ENCODE results near the gene CD300LD. TPM values are rescaled to one million over a fixed set of nuclear protein-coding genes. Genes with fewer than 3 reads are reported as not detected.
A peak's percentile ranks its signal among the peaks of the same experiment; 100 is the strongest.

The CD300LD gene
- total RNA-seq, 1 donor from 2014 or later: not detected

DNA sequence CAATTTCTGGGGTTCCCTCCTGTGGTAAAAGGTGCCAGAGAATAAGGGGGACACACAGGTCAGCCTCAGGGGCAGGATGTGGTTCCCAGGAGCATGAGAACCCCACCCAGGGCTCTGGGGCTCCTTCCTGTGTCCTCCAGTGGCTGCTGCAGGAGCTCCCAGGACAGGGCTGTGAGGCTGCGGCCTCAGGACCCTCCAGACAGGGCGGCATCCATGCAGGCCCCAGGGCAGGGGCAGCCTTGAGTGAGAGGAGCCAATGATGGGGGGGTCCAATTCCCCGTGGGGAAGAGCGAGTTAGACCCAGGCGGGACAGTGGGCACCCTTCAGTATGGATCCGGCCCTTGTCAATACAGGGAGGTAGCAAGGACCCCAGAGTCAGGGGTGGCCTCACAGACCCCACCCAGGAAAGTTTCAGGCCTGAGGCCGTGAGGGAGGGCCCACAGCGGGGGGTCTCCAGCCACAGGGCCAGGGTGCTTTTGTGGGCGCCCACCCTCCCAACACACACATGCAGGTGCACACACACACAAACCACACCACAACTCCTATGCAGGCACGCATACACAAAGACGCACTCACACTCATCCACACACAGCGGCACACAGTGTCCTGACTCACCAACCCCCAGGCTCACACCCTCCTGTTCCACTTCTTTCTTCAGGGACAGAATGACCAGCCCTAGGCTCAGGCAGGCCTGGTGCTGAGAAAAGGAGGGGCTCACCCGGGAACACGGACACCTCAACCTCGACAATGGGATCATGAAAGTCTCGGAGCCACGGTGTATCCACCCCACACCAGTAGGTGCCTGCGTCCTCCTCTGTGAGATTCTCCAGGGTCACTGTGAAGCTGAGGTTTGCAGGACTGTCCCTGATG, 48.0 kb downstream of the CD300LD start:
- no peak for ATAC-seq

GRCh38 chr17:74543406-74543805, 48.7 kb downstream of the CD300LD start:
- no peak for ATAC-seq

- ATAC-seq: no peak
These were observed 49.2 kb downstream of the CD300LD start for GRCh38 chr17:74542727-74543383.

DNA sequence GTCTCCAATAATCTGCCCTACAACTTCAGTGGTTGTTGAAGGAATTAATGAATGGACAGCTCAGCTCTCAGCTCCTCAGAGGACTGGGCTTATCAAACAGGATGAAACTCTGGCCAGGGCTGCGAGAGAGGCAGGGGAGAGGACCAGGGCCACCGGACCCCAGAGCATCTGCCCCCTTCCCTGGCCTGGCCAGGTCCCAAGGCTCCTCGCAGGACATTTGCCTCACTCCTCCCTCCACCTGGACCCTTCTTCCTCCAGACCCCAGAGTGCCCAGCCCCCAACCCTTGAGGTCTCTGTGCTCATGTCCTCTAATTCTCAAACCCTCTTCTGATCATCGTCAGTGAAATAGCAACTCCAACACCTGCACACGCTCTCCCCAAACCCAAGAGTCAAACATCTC, 49.9 kb downstream of the CD300LD start:
- ATAC-seq: no peak

DNA sequence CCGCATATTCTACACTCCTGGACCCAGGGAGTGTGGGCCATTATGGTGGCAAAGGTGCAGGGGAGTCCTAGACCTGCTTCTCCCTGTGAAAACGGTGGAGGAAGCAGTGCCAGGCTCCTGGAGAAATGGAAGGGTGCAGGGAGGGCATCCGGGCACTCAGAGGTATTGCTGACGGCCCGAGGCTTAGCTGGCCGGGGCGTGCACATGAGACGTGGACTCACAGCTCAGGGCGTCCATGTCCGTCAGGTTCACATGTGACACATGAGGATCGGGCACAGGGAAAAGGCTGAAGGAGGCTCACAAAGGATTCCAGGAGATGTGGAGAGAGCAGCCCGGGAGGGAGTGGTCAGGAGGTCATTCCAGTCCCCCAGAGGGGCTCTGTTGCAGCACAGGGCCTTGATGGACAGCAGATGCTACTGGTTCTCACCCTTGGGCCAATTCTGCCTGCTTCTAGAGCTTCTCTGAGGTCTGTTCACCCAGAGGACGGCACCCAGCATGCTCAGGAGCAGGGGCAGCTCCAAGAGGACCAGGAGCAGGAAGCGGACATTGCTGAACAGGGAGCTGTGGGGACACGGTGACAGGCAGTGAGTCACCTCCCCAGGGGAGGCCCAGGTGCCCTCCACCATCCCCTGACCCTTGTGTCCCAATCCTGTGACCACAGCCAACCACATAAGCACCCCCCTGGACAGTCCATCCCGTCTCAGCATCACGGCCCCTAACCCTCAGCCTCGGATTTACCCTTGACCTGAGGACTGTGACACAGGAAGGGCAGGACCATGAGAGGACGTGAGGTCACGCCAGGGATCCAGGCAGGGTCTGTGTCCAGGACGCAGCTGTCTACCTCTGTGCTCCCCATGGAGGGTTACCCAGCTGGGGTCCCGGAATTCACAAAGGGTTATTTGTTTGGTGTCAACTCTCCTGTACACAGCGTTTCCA, 50.6 kb downstream of the CD300LD start:
- ATAC-seq: no peak

DNA sequence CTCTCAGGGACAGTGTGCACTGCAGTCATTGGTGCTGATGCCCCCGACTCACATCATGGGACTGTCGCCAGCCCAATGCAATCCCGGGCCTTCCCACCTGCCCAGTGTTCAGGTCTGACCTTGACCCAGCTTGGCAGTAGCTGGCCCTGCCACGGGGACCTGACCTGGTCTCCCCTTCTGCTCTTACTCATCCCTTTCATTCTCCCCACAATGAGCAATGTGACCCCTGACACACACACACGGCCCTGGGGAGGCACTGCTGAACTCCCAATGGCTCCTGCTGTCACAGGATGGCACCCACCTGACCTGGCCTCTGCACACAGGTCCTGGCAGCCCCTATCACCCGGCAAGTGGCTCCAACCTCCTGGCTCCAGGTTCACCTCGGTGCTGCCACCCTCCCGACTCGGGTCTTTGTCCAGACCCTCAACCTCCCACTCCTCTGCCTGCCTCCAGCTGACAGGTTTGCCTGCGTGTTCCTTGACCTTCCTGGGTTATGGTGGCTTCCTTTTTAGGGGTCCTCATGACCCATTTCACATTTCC, 52.7 kb downstream of the CD300LD start:
- no peak for ATAC-seq

- no peak for ATAC-seq
These were observed 55.2 kb downstream of the CD300LD start for GRCh38 chr17:74536890-74537289.

GRCh38 chr17:74532115-74532514, 60.0 kb downstream of the CD300LD start:
- peak; percentile 10 for ATAC-seq

- ATAC-seq: peak; percentile 23
These were observed 60.8 kb downstream of the CD300LD start, which contains the start of gene CD300LB for GRCh38 chr17:74531231-74531761. TSS of gene CD300LB (minus strand) at chr17:74531475. CDS start at chr17:74531350, 125 bp downstream.

DNA sequence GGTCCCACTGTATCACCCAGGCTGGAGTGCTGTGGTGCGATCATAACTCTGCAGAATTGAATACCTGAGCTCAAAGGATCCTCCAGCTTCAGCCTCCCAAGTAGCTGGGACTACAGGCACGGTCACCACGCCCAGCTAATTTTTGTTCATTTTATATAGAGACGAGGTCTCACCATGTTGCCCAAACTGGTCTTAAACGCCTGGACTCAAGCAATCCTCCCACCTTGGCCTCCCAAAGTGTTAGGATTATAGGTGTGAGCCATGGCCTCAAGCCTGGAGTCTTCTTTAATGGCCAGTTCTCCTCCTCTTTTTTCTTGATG, 61.3 kb downstream of the CD300LD start:
- ATAC-seq: no peak

Other genes with a start within 250 kb of the CD300LD start
- gene BTBD17, start 230.4 kb downstream of the CD300LD start, total RNA-seq: not detected
- gene GPR142, start 224.8 kb downstream of the CD300LD start, total RNA-seq: not detected
- gene GPRC5C, start 160.2 kb downstream of the CD300LD start, total RNA-seq: 13.0 TPM
- 0.64 TPM for gene CD300A, start 125.6 kb downstream of the CD300LD start, total RNA-seq
- not detected for gene CD300LB, start 60.8 kb downstream of the CD300LD start, total RNA-seq
- 0.16 TPM for gene CD300C, start 46.2 kb downstream of the CD300LD start, total RNA-seq
- gene CD300H, start 24.8 kb downstream of the CD300LD start, total RNA-seq: not detected
- gene CD300E, start 31.5 kb upstream of the CD300LD start, total RNA-seq: 0.12 TPM
- gene CD300LF, start 120.6 kb upstream of the CD300LD start, total RNA-seq: 0.40 TPM
- 0.96 TPM for gene RAB37, start 145.0 kb upstream of the CD300LD start, total RNA-seq
- gene NHERF1, start 156.3 kb upstream of the CD300LD start, total RNA-seq: 297 TPM
- 14.6 TPM for gene NAT9, start 184.1 kb upstream of the CD300LD start, total RNA-seq